ENCODE measurements around the gene TOX4.
"Not testable (repeated sequence)": the region's sequence is repeated elsewhere in the genome, so short reads cannot be mapped to it uniquely, and the experiment has no call there.

The TOX4 gene

GRCh38 chr14:21535545-21536417 is 58.8 kb downstream of the TOX4 start:
- DNase-seq, result no peak

- no peak for DNase-seq
Observed at GRCh38 chr14:21536418-21537089, 59.6 kb downstream of the TOX4 start.

GRCh38 chr14:21537090-21537424 is 60.1 kb downstream of the TOX4 start:
- no peak for DNase-seq

GRCh38 chr14:21539189-21539940 is 62.4 kb downstream of the TOX4 start:
- no peak for DNase-seq

GRCh38 chr14:21541413-21542074 is 64.5 kb downstream of the TOX4 start:
- no peak for DNase-seq

GRCh38 chr14:21543521-21543960 is 66.5 kb downstream of the TOX4 start:
- no peak for DNase-seq

- no peak for DNase-seq
Observed at GRCh38 chr14:21543963-21544362, 67.0 kb downstream of the TOX4 start.

- DNase-seq, result not testable (repeated sequence)
Observed at GRCh38 chr14:21544588-21544987, 67.6 kb downstream of the TOX4 start.

Data from stimulated activated CD8-positive, alpha-beta memory T cell treated with anti-CD3 and anti-CD28 coated beads, Interleukin-4, amount 100 ng/mL, for 48 hours (primary cell).